DND-41 (cell line): Measurements from ENCODE around the gene SLC41A3.

Experiments
- ATAC-seq: fragments of 200-7000 bp; cut with Tn5 transposase; 3 replicates; pipeline ENCODE4 v1.9.1; 2021; ENCODE audit warnings: low read depth; ENCODE audit not compliant: insufficient read depth
- DNase-seq: peaks from one replicate; pipeline ENCODE4 v3.0.0-alpha.2; 2020
- H2AFZ ChIP-seq: 2 replicates; pipeline ENCODE4 v1.6.0; 2012; ENCODE audit warnings: low read depth, low read length
- H3K27ac ChIP-seq: 2 replicates; pipeline ENCODE4 v1.5.1; 2012; ENCODE audit warnings: low read length, inconsistent platforms
- H3K27me3 ChIP-seq: fragments of 200-600 bp; sonication (generic); 2 replicates; pipeline ENCODE4 v1.6.0; 2012; ENCODE audit warnings: low read length, mild to moderate bottlenecking, inconsistent platforms; ENCODE audit not compliant: insufficient read depth, poor library complexity
- H3K36me3 ChIP-seq: 2 replicates; pipeline ENCODE4 v1.5.1; 2012; ENCODE audit warnings: low read length, inconsistent platforms; ENCODE audit not compliant: insufficient read depth
- H3K4me1 ChIP-seq: 2 replicates; pipeline ENCODE4 v1.5.1; 2012; ENCODE audit warnings: mild to moderate bottlenecking, low read length; ENCODE audit not compliant: insufficient read depth
- H3K4me2 ChIP-seq: 2 replicates; pipeline ENCODE4 v1.6.0; 2012; ENCODE audit warnings: mild to moderate bottlenecking, moderate library complexity, low read length, inconsistent platforms; ENCODE audit not compliant: insufficient read depth
- H3K4me3 ChIP-seq, 2 experiments: fragments of 200-600 bp in 1 of 2; shearing (Covaris generic) in 1 of 2; 2 replicates each; pipeline ENCODE4 v1.5.1; 2012 to 2016; ENCODE audit warnings: inconsistent platforms in 2 of 2, low read length in 2 of 2, mild to moderate bottlenecking in 2 of 2, low read depth in 1 of 2, moderate library complexity in 1 of 2
- H3K79me2 ChIP-seq: 2 replicates; pipeline ENCODE4 v1.6.0; 2012; ENCODE audit warnings: low read length, inconsistent platforms; ENCODE audit not compliant: insufficient read depth
- H3K9ac ChIP-seq: 2 replicates; pipeline ENCODE4 v1.6.0; 2012; ENCODE audit warnings: low read depth, mild to moderate bottlenecking, inconsistent platforms, low read length, moderate library complexity
- H3K9me3 ChIP-seq: 2 replicates; pipeline ENCODE4 v1.5.1; 2012; ENCODE audit warnings: low read length, moderate library complexity, mild to moderate bottlenecking, inconsistent platforms; ENCODE audit not compliant: insufficient read depth, severe bottlenecking
- H4K20me1 ChIP-seq: 2 replicates; pipeline ENCODE4 v1.6.0; 2012; ENCODE audit warnings: low read length; ENCODE audit not compliant: insufficient read depth
- EZH2 ChIP-seq: IDR thresholded peaks from 3 replicates; pipeline ENCODE4 v1.6.1; 2012; ENCODE audit warnings: borderline replicate concordance, low read depth, mild to moderate bottlenecking, moderate library complexity, low read length, inconsistent platforms; ENCODE audit not compliant: severe bottlenecking
- TF ChIP-seq, protein P1 (sequence below): IDR thresholded peaks from 2 replicates; pipeline ENCODE4 v1.5.1; 2012; ENCODE audit warnings: borderline replicate concordance, low read length, moderate library complexity, mild to moderate bottlenecking; ENCODE audit not compliant: poor library complexity, severe bottlenecking; ENCODE audit errors: extremely low read depth

SLC41A3 gene

DNA sequence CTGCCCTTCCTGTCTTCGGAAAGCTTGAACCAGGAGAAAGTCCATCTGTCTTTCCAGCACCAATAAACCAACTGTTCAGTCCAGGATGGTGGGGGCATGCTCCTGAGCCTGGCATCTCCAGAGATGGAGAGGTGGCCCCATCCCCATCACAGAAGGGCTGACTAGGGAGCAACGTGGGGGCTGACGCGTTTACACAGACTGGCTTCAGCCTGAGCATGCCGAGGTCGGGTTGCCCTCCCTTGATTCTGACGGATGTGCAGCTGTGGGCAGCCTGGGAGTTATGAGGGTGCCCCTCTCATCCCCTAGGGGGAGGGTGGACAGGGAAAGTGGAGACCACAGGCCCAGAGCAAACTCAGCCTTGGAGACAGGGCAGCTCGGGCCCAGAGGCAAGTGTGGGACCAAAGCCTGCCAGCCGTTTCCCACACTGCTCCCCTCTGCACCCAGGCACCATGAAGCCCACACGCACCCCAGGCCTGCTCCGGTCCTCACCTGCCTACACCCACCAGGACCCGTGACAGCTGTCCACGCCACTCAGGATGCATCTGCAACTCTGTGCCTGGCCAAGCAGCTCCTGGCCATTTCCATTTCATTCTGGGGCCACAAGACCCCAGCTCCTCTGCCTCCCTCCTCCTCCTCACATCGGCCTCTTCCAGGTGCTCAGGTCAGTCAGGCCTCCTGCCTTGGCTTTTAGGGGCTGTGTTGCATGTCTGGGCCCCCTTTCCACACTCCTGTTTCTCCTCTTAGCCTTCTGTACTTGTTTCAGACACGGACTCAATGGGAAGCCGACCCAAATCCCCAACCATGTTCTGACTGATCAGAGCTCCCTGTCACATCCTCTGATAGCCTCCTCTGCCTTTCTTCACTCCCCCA is 48.2 kb upstream of the SLC41A3 start:
- Histone ChIP-seq H2AFZ (no peak overlapping the region), H3K4me3 (no peak overlapping the region), H3K27ac (no peak overlapping the region)

GRCh38 chr3:126130981-126131745 is 47.2 kb upstream of the SLC41A3 start:
- TF ChIP-seq, protein P1, sequence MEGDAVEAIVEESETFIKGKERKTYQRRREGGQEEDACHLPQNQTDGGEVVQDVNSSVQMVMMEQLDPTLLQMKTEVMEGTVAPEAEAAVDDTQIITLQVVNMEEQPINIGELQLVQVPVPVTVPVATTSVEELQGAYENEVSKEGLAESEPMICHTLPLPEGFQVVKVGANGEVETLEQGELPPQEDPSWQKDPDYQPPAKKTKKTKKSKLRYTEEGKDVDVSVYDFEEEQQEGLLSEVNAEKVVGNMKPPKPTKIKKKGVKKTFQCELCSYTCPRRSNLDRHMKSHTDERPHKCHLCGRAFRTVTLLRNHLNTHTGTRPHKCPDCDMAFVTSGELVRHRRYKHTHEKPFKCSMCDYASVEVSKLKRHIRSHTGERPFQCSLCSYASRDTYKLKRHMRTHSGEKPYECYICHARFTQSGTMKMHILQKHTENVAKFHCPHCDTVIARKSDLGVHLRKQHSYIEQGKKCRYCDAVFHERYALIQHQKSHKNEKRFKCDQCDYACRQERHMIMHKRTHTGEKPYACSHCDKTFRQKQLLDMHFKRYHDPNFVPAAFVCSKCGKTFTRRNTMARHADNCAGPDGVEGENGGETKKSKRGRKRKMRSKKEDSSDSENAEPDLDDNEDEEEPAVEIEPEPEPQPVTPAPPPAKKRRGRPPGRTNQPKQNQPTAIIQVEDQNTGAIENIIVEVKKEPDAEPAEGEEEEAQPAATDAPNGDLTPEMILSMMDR = no peak
- TF ChIP-seq EZH2 = no peak
- no peaks in the 10 kb centered on the region for H4K20me1 ChIP-seq
- H3K4me2 ChIP-seq = no peak overlapping the region
- no peaks in the 10 kb centered on the region for H3K79me2 ChIP-seq
- H3K27ac ChIP-seq = no peak overlapping the region
- ATAC-seq = no peak
- no peaks in the 10 kb centered on the region for H3K9me3 ChIP-seq
- peaks cover 2% of the 10 kb centered on the region for H3K27me3 ChIP-seq
- no peak overlapping the region for H3K4me3 ChIP-seq
- DNase-seq = no peak
- no peak overlapping the region for H3K9ac ChIP-seq
- no peaks in the 10 kb centered on the region for H3K4me1 ChIP-seq
- H3K36me3 ChIP-seq = no peaks in the 10 kb centered on the region
- H2AFZ ChIP-seq = no peak overlapping the region

More for the DNA sequence above, 48.2 kb upstream of the SLC41A3 start:
- Histone ChIP-seq H3K27me3 (no peaks in the 10 kb centered on the region), H3K9me3 (no peaks in the 10 kb centered on the region), H3K79me2 (no peaks in the 10 kb centered on the region), H3K36me3 (no peaks in the 10 kb centered on the region), H4K20me1 (no peaks in the 10 kb centered on the region), H3K4me2 (no peak overlapping the region), H3K9ac (no peak overlapping the region), H3K4me1 (no peaks in the 10 kb centered on the region)
- no peak for ATAC-seq
- no peak for DNase-seq
- TF ChIP-seq, protein P1 = no peak
- no peak for TF ChIP-seq EZH2

DNA sequence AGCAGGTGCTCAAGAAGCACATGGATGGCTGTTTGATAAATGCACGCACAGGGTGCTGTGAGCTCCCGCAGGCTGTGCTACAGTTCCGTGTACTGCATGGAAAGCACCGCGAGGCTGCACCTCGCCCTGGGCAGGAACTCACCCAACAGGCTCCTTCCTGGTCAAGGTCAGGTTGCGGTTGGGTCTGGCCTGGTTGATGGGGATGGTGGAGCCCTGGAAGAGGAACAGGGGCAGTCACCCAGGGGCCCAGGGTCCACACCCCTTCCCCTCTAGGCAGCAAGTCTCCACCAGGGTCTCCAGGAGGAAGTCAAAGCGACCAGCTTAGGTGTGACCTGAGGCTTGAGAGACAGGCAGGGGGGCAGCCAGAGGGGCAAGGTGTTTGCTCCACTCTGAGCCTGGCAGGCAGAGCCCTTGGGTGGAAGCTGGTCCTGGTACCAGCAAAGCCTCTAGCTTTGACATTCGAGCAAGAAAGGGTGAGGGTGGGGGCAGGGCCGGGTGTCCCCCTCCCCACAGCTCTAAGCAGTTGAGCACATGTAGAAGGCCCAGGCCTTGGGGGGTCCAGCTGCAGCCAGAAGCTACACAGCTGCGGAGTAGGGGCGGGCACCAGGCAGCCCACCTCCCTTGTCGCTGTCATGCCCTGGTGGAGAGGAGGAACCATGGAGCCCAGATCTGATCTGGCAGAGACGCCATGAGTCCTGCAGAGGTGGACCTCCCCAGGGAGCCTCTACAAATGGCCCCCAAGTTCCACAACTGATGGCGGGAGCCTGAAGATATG is 46.3 kb upstream of the SLC41A3 start:
- no peaks in the 10 kb centered on the region for H3K9me3 ChIP-seq
- no peaks in the 10 kb centered on the region for H3K79me2 ChIP-seq
- no peak overlapping the region for H3K4me2 ChIP-seq
- H3K4me1 ChIP-seq = no peaks in the 10 kb centered on the region
- no peak overlapping the region for H3K4me3 ChIP-seq
- H3K27ac ChIP-seq = no peak overlapping the region
- H2AFZ ChIP-seq = no peak overlapping the region
- no peak overlapping the region for H3K9ac ChIP-seq
- ATAC-seq (no peak), DNase-seq (no peak)
- H3K27me3 ChIP-seq = peaks cover 2% of the 10 kb centered on the region
- H4K20me1 ChIP-seq = no peaks in the 10 kb centered on the region
- H3K36me3 ChIP-seq = no peaks in the 10 kb centered on the region
- TF ChIP-seq, protein P1 = no peak
- TF ChIP-seq EZH2 = no peak
